Liver (tissue), 9 donors: Measurements from ENCODE around the gene POGZ. TPM values are rescaled to one million over a fixed set of nuclear protein-coding genes. Genes with fewer than 3 reads are reported as not detected.

Experiments
- DNase-seq: peaks from one replicate; pipeline ENCODE4 v3.0.0-alpha.2; 2017; ENCODE audit warnings: low spot score
- H3K27ac ChIP-seq, 2 donors: one replicate each; pipeline ENCODE4 v1.7.0; 2013; ENCODE audit warnings: inconsistent platforms in 2 of 2, low read length in 2 of 2, control low read depth in 1 of 2, low read depth in 1 of 2, mild to moderate bottlenecking in 1 of 2
- H3K27me3 ChIP-seq, 4 donors: one replicate each; pipeline versions ENCODE4 v1.6.1 to v1.7.0; 2013; ENCODE audit warnings: low read length in 3 of 4, inconsistent platforms in 1 of 4, mild to moderate bottlenecking in 1 of 4, moderate library complexity in 1 of 4; ENCODE audit not compliant: control insufficient read depth in 4 of 4, insufficient read depth in 4 of 4
- H3K36me3 ChIP-seq, 4 donors: one replicate each; pipeline versions ENCODE4 v1.6.1 to v1.7.0; 2013; ENCODE audit warnings: low read length in 3 of 4, mild to moderate bottlenecking in 3 of 4, low read depth in 1 of 4, moderate library complexity in 1 of 4; ENCODE audit not compliant: control insufficient read depth in 4 of 4, insufficient read depth in 3 of 4
- H3K4me1 ChIP-seq, 4 donors: one replicate each; pipeline versions ENCODE4 v1.6.1 to v1.7.0; 2013; ENCODE audit warnings: low read length in 3 of 4, mild to moderate bottlenecking in 3 of 4, moderate library complexity in 1 of 4; ENCODE audit not compliant: control insufficient read depth in 4 of 4, insufficient read depth in 4 of 4
- H3K4me3 ChIP-seq, 3 donors: one replicate each; pipeline versions ENCODE4 v1.6.1 to v1.7.0; 2013; ENCODE audit warnings: low read length in 3 of 3, control low read depth in 1 of 3, low read depth in 1 of 3, mild to moderate bottlenecking in 1 of 3
- H3K9ac ChIP-seq, 2 donors: one replicate each; pipeline ENCODE4 v1.7.0; 2013; ENCODE audit warnings: low read length in 2 of 2, mild to moderate bottlenecking in 2 of 2, moderate library complexity in 2 of 2, control low read depth in 1 of 2, low read depth in 1 of 2
- H3K9me3 ChIP-seq, 4 donors: one replicate each; pipeline versions ENCODE4 v1.6.1 to v1.7.0; 2013; ENCODE audit warnings: low read length in 3 of 4; ENCODE audit not compliant: control insufficient read depth in 4 of 4
- EGR1 ChIP-seq, 2 donors: IDR thresholded peaks; 2 replicates each; pipeline ENCODE4 v1.6.1; 2016 to 2018; ENCODE audit warnings: antibody characterized with exemption in 2 of 2, low read depth in 2 of 2
- FOXA1 ChIP-seq: IDR thresholded peaks from 2 replicates; pipeline ENCODE4 v1.6.1; 2016; ENCODE audit warnings: antibody characterized with exemption
- FOXA2 ChIP-seq: IDR thresholded peaks from 2 replicates; pipeline ENCODE4 v1.6.1; 2016; ENCODE audit warnings: antibody characterized with exemption
- GABPA ChIP-seq, 2 donors: IDR thresholded peaks in 1 of 2; conservative IDR thresholded peaks in 1 of 2; 2 replicates each; pipeline ENCODE4 v1.6.1; 2016; ENCODE audit warnings: antibody characterized with exemption in 2 of 2, mild to moderate bottlenecking in 1 of 2, moderate library complexity in 1 of 2
- HNF4A ChIP-seq, 2 donors: conservative IDR thresholded peaks; 2 replicates each; pipeline ENCODE4 v1.6.1; 2016; ENCODE audit warnings: antibody characterized with exemption in 2 of 2, mild to moderate bottlenecking in 2 of 2
- HNF4G ChIP-seq: IDR thresholded peaks from 2 replicates; pipeline ENCODE4 v1.6.1; 2016; ENCODE audit warnings: antibody characterized with exemption
- JUND ChIP-seq, 2 donors: IDR thresholded peaks; 2 replicates each; pipeline ENCODE4 v1.6.1; 2016; ENCODE audit warnings: antibody characterized with exemption in 2 of 2
- NR2F2 ChIP-seq: IDR thresholded peaks from 2 replicates; pipeline ENCODE4 v1.6.1; 2016; ENCODE audit warnings: antibody characterized with exemption
- RAD21 ChIP-seq, 2 donors: IDR thresholded peaks; 2 replicates each; pipeline ENCODE4 v1.6.1; 2016; ENCODE audit warnings: antibody characterized with exemption in 2 of 2, mild to moderate bottlenecking in 2 of 2
- RXRA ChIP-seq, 2 donors: IDR thresholded peaks; 2 replicates each; pipeline ENCODE4 v1.6.1; 2017 to 2018; ENCODE audit warnings: antibody characterized with exemption in 2 of 2, mild to moderate bottlenecking in 1 of 2
- SP1 ChIP-seq: IDR thresholded peaks from 2 replicates; pipeline ENCODE4 v1.6.1; 2018; ENCODE audit warnings: antibody characterized with exemption, mild to moderate bottlenecking
- TAF1 ChIP-seq: conservative IDR thresholded peaks from 2 replicates; pipeline ENCODE4 v1.6.1; 2016; ENCODE audit warnings: antibody characterized with exemption, mild to moderate bottlenecking
- YY1 ChIP-seq: IDR thresholded peaks from 2 replicates; pipeline ENCODE4 v1.6.1; 2016; ENCODE audit warnings: antibody characterized with exemption, mild to moderate bottlenecking
- WGBS: extraction: QIAGEN DNeasy Blood & Tissue Kit; methylation state at CpG from one replicate; pipeline ENCODE4 v1.1.7; 2013; 5-methylcytosine and 5-hydroxymethylcytosine counted together
- polyA plus RNA-seq, 2 donors: library from polyadenylated mRNA; stranded (reverse) in 1 of 2; unstranded in 1 of 2; fragments of 200-250 nt in 1 of 2; fragments of >200 nt in 1 of 2; fragmentation: Nextera tagmentation in 1 of 2; extraction: Ambion mirVana in 1 of 2; gene quantifications; one replicate each; pipeline versions ENCODE4 v1.2.1 to v1.2.3, GENCODE V29; 2013 to 2015
- total RNA-seq, 2 donors: library from RNA; depleted of rRNA; stranded (reverse); fragments of >200 nt; gene quantifications; one replicate each; pipeline ENCODE4 v1.2.3, GENCODE V29; 2014
- TF ChIP-seq, protein P1 (sequence below): IDR thresholded peaks from 2 replicates; pipeline ENCODE4 v1.6.1; 2016; ENCODE audit warnings: antibody characterized with exemption, mild to moderate bottlenecking
- TF ChIP-seq, protein P2 (sequence below): IDR thresholded peaks from 2 replicates; pipeline ENCODE4 v1.6.1; 2016; ENCODE audit warnings: antibody characterized with exemption
- TF ChIP-seq, protein P3 (sequence below): IDR thresholded peaks from 2 replicates; pipeline ENCODE4 v1.6.1; 2016; ENCODE audit warnings: antibody characterized with exemption
- TF ChIP-seq, protein P4 (sequence below): fragments of 150-350 bp; IDR thresholded peaks from 2 replicates; pipeline ENCODE4 v1.5.1; 2017; ENCODE audit warnings: improper control_type of control experiment, low read depth, low read length; ENCODE audit not compliant: missing input control
- TF ChIP-seq, protein P5 (sequence below): IDR thresholded peaks from 2 replicates; pipeline ENCODE4 v1.6.1; 2016; ENCODE audit warnings: antibody characterized with exemption
- donor health status: healthy.
- donor health status: healthy.
- donor health status: healthy.
- donor health status: healthy.
- donor health status: healthy.

Gene POGZ
- total and polyA plus RNA-seq, 4 donors, result 7.7 to 30.1 (median 17.3) TPM

DNA sequence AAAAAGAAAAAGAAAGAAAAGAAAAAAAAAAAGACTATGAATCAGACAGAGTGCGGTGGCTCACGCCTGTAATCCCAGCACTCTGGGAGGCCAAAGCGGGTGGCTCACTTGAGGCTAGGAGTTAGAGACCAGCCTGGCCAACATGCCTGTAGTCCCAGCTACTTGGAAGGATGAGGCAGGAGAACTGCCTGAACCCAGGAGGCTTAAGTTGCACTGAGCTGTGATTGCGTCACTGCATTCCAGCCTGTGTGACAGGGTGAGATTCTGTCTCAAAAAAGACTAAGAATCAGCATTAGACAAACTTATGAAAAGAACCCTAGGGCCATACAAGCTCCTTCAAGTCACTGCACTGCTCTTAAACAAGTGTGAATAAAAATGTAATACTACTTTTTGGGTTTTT lies 43.1 kb downstream of the POGZ start:
- TF ChIP-seq GABPA (IDR thresholded peaks at IDR 0.05 in 1 of 2, conservative IDR thresholded peaks at IDR 0.05 in 1 of 2) (no peak), HNF4G (no peak), HNF4A (conservative IDR thresholded peaks at IDR 0.05) (no peak), YY1 (no peak), JUND (IDR thresholded peaks at IDR 0.05) (no peak), FOXA2 (no peak), RXRA (IDR thresholded peaks at IDR 0.05) (no peak), EGR1 (IDR thresholded peaks at IDR 0.05; ENCODE audit: low read depth in 2 of 2) (no peak), SP1 (no peak)
- TF ChIP-seq, protein P1, sequence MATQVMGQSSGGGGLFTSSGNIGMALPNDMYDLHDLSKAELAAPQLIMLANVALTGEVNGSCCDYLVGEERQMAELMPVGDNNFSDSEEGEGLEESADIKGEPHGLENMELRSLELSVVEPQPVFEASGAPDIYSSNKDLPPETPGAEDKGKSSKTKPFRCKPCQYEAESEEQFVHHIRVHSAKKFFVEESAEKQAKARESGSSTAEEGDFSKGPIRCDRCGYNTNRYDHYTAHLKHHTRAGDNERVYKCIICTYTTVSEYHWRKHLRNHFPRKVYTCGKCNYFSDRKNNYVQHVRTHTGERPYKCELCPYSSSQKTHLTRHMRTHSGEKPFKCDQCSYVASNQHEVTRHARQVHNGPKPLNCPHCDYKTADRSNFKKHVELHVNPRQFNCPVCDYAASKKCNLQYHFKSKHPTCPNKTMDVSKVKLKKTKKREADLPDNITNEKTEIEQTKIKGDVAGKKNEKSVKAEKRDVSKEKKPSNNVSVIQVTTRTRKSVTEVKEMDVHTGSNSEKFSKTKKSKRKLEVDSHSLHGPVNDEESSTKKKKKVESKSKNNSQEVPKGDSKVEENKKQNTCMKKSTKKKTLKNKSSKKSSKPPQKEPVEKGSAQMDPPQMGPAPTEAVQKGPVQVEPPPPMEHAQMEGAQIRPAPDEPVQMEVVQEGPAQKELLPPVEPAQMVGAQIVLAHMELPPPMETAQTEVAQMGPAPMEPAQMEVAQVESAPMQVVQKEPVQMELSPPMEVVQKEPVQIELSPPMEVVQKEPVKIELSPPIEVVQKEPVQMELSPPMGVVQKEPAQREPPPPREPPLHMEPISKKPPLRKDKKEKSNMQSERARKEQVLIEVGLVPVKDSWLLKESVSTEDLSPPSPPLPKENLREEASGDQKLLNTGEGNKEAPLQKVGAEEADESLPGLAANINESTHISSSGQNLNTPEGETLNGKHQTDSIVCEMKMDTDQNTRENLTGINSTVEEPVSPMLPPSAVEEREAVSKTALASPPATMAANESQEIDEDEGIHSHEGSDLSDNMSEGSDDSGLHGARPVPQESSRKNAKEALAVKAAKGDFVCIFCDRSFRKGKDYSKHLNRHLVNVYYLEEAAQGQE, result no peak
- TF ChIP-seq, protein P2, sequence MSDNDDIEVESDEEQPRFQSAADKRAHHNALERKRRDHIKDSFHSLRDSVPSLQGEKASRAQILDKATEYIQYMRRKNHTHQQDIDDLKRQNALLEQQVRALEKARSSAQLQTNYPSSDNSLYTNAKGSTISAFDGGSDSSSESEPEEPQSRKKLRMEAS, result no peak
- no peak overlapping the region for H3K4me3 ChIP-seq
- no peak overlapping the region for H3K9ac ChIP-seq
- 99% methylated on average over 4 of the region's 4 CpGs for WGBS
- no peak for DNase-seq
- no peaks in the 10 kb centered on the region for H3K9me3 ChIP-seq
- peaks cover 11 to 51% (median 30%) of the 10 kb centered on the region in 4 donors for H3K36me3 ChIP-seq
- no peaks in the 10 kb centered on the region for H3K27me3 ChIP-seq
- no peak overlapping the region for H3K27ac ChIP-seq
- H3K4me1 ChIP-seq, result no peaks in the 10 kb centered on the region

DNA sequence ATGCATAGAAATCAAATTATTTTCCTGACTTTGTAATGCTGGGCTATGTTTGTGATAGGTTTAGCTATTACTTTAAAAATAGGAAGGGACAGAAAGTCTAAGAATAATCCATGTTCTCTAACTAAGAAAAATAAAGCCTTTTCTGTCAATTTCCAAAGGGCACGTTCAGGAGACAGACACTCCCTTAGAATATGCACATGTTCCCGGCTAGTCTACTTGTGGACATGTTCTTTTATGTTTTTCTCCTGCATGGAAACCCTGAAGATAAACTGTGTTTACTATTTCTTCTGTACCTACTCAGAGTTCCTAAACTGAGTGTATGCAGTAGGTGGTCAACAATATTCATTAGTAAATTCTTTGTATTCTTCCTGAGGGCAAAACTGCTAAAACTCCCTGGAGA lies 47.4 kb downstream of the POGZ start:
- no peaks in the 10 kb centered on the region for H3K9me3 ChIP-seq
- no peak overlapping the region for H3K4me3 ChIP-seq
- no peak overlapping the region for H3K9ac ChIP-seq
- H3K36me3 ChIP-seq, result peaks cover 11 to 73% (median 59%) of the 10 kb centered on the region in 4 donors
- no peaks in the 10 kb centered on the region for H3K4me1 ChIP-seq
- 95% methylated on average over 2 of the region's 2 CpGs for WGBS
- H3K27ac ChIP-seq, result no peak overlapping the region
- DNase-seq, result no peak
- no peaks in the 10 kb centered on the region for H3K27me3 ChIP-seq
- TF ChIP-seq FOXA1, result no peak
- no peak for TF ChIP-seq EGR1 (IDR thresholded peaks at IDR 0.05; ENCODE audit: low read depth in 2 of 2)
- no peak for TF ChIP-seq YY1
- TF ChIP-seq, protein P3, sequence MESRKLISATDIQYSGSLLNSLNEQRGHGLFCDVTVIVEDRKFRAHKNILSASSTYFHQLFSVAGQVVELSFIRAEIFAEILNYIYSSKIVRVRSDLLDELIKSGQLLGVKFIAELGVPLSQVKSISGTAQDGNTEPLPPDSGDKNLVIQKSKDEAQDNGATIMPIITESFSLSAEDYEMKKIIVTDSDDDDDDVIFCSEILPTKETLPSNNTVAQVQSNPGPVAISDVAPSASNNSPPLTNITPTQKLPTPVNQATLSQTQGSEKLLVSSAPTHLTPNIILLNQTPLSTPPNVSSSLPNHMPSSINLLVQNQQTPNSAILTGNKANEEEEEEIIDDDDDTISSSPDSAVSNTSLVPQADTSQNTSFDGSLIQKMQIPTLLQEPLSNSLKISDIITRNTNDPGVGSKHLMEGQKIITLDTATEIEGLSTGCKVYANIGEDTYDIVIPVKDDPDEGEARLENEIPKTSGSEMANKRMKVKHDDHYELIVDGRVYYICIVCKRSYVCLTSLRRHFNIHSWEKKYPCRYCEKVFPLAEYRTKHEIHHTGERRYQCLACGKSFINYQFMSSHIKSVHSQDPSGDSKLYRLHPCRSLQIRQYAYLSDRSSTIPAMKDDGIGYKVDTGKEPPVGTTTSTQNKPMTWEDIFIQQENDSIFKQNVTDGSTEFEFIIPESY, result no peak
- TF ChIP-seq JUND (IDR thresholded peaks at IDR 0.05), result no peak
- TF ChIP-seq, protein P4, sequence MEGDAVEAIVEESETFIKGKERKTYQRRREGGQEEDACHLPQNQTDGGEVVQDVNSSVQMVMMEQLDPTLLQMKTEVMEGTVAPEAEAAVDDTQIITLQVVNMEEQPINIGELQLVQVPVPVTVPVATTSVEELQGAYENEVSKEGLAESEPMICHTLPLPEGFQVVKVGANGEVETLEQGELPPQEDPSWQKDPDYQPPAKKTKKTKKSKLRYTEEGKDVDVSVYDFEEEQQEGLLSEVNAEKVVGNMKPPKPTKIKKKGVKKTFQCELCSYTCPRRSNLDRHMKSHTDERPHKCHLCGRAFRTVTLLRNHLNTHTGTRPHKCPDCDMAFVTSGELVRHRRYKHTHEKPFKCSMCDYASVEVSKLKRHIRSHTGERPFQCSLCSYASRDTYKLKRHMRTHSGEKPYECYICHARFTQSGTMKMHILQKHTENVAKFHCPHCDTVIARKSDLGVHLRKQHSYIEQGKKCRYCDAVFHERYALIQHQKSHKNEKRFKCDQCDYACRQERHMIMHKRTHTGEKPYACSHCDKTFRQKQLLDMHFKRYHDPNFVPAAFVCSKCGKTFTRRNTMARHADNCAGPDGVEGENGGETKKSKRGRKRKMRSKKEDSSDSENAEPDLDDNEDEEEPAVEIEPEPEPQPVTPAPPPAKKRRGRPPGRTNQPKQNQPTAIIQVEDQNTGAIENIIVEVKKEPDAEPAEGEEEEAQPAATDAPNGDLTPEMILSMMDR, result no peak
- no peak for TF ChIP-seq HNF4G
- TF ChIP-seq HNF4A (conservative IDR thresholded peaks at IDR 0.05), result no peak
- TF ChIP-seq, protein P1, result no peak
- TF ChIP-seq RXRA (IDR thresholded peaks at IDR 0.05), result no peak
- TF ChIP-seq, protein P2, result no peak
- TF ChIP-seq, protein P5, sequence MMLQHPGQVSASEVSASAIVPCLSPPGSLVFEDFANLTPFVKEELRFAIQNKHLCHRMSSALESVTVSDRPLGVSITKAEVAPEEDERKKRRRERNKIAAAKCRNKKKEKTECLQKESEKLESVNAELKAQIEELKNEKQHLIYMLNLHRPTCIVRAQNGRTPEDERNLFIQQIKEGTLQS, result no peak
- TF ChIP-seq RAD21 (IDR thresholded peaks at IDR 0.05), result no peak
- TF ChIP-seq NR2F2, result no peak
- TF ChIP-seq GABPA (IDR thresholded peaks at IDR 0.05 in 1 of 2, conservative IDR thresholded peaks at IDR 0.05 in 1 of 2), result no peak
- no peak for TF ChIP-seq FOXA2
- no peak for TF ChIP-seq SP1
- no peak for TF ChIP-seq TAF1
